ENCODE data around the gene LSM11. TPM values are rescaled to one million over a fixed set of nuclear protein-coding genes. Genes with fewer than 3 reads are reported as not detected.
A peak's percentile ranks its signal among the peaks of the same experiment; 100 is the strongest.
"Not testable (repeated sequence)": the region's sequence is repeated elsewhere in the genome, so short reads cannot be mapped to it uniquely, and the experiment has no call there.

LSM11 gene
- total RNA-seq = 1 to 10 TPM; 3.7 to 4.5 TPM
- 7.9 TPM for polyA plus RNA-seq (2013, experiment 1 of 2)
- 6.6 TPM for polyA plus RNA-seq (2013, experiment 2 of 2)
- long read RNA-seq, experiment 1, full-length matches to known transcripts = 1 of 3 reads
- long read RNA-seq, experiment 1, partial matches to known transcripts = 0 of 3 reads
- long read RNA-seq, experiment 1, other reads (novel, unspliced or antisense) = 2 of 3 reads
- long read RNA-seq, experiment 2, full-length matches to known transcripts = 2 of 3 reads
- long read RNA-seq, experiment 2, partial matches to known transcripts = 0 of 3 reads
- long read RNA-seq, experiment 2, other reads (novel, unspliced or antisense) = 1 of 3 reads
- long read RNA-seq, experiment 3, partial matches to known transcripts = 0 of 2 reads
- long read RNA-seq, experiment 3, other reads (novel, unspliced or antisense) = 2 of 2 reads
- long read RNA-seq, experiment 4 = 0 reads

- Mint-ChIP-seq H3K4me1 (peaks cover 6% of the 10 kb centered on the region), H3K36me3 (ENCODE audit: low read depth) (peaks cover 16% of the 10 kb centered on the region), H3K27ac (peak within 1 kb of the TSS; percentile 69), H3K27me3 (ENCODE audit: insufficient read depth) (peaks cover 19% of the 10 kb centered on the region), H3K9me3 (peaks cover 1% of the 10 kb centered on the region), H3K4me3 (peak within 1 kb of the TSS; percentile 78)
- peak; percentile 97 for DNase-seq
- TF ChIP-seq CTCF (conservative IDR thresholded peaks at IDR 0.05) = peak; percentile 100
- H3K27ac ChIP-seq (ENCODE audit: low read depth, low read length) = no peak within 1 kb of the TSS
- H3K4me1 ChIP-seq (ENCODE audit: control insufficient read depth, insufficient read depth, low read length) = no peaks in the 10 kb centered on the region
- H3K9ac ChIP-seq (ENCODE audit: extremely low read depth, low read length, poor library complexity, severe bottlenecking) = peak within 1 kb of the TSS; percentile 23
- H3K4me3 ChIP-seq (ENCODE audit: low read length) = peak within 1 kb of the TSS; percentile 81
- 2 to 3% methylated on average over 34 to 79 of the region's 79 CpGs for WGBS, 2 experiments (ENCODE audit: insufficient coverage in 1 of 2, insufficient read length in 1 of 2)
- peaks cover 19% of the 10 kb centered on the region for H3K36me3 ChIP-seq (ENCODE audit: control insufficient read depth, insufficient read depth, low read length)
- peaks cover 7% of the 10 kb centered on the region for H3K27me3 ChIP-seq (ENCODE audit: control insufficient read depth, insufficient read depth, low read length, poor library complexity, severe bottlenecking)
- H3K9me3 ChIP-seq (ENCODE audit: control insufficient read depth, low read length) = peaks cover 3% of the 10 kb centered on the region
These were observed at the start of gene LSM11 for GRCh38 chr5:157743163-157744050. TSS of gene LSM11 (plus strand) at chr5:157743712. CDS start at chr5:157743751, 39 bp downstream.

- H3K27ac Mint-ChIP-seq; DNase-seq; H3K4me3 Mint-ChIP-seq; H3K4me1 ChIP-seq (ENCODE audit: control insufficient read depth, insufficient read depth, low read length); H3K4me3 ChIP-seq (ENCODE audit: low read length); H3K4me1 Mint-ChIP-seq; H3K27me3 Mint-ChIP-seq (ENCODE audit: insufficient read depth); H3K36me3 Mint-ChIP-seq (ENCODE audit: low read depth); H3K27ac ChIP-seq (ENCODE audit: low read depth, low read length); H3K36me3 ChIP-seq (ENCODE audit: control insufficient read depth, insufficient read depth, low read length); H3K9ac ChIP-seq (ENCODE audit: extremely low read depth, low read length, poor library complexity, severe bottlenecking); H3K27me3 ChIP-seq (ENCODE audit: control insufficient read depth, insufficient read depth, low read length, poor library complexity, severe bottlenecking): not testable (repeated sequence)
- peaks cover 56% of the 10 kb centered on the region for H3K9me3 Mint-ChIP-seq
- 90 to 94% methylated on average over 22 to 25 of the region's 25 CpGs for WGBS, 2 experiments (ENCODE audit: insufficient coverage in 1 of 2, insufficient read length in 1 of 2)
- peaks cover 54% of the 10 kb centered on the region for H3K9me3 ChIP-seq (ENCODE audit: control insufficient read depth, low read length)
These were observed 49.7 kb upstream of the LSM11 start for GRCh38 chr5:157693816-157694215.

GRCh38 chr5:157696154-157696553, 47.4 kb upstream of the LSM11 start:
- H3K36me3 Mint-ChIP-seq (ENCODE audit: low read depth); H3K27me3 ChIP-seq (ENCODE audit: control insufficient read depth, insufficient read depth, low read length, poor library complexity, severe bottlenecking); H3K27ac Mint-ChIP-seq; H3K4me1 Mint-ChIP-seq; DNase-seq; H3K4me1 ChIP-seq (ENCODE audit: control insufficient read depth, insufficient read depth, low read length); H3K9ac ChIP-seq (ENCODE audit: extremely low read depth, low read length, poor library complexity, severe bottlenecking); H3K27ac ChIP-seq (ENCODE audit: low read depth, low read length); H3K27me3 Mint-ChIP-seq (ENCODE audit: insufficient read depth); H3K4me3 ChIP-seq (ENCODE audit: low read length); H3K36me3 ChIP-seq (ENCODE audit: control insufficient read depth, insufficient read depth, low read length); H3K4me3 Mint-ChIP-seq: not testable (repeated sequence)
- H3K9me3 ChIP-seq (ENCODE audit: control insufficient read depth, low read length) = peaks cover 77% of the 10 kb centered on the region
- H3K9me3 Mint-ChIP-seq = peaks cover 67% of the 10 kb centered on the region
- 97 to 100% methylated on average over 1 to 3 of the region's 3 CpGs for WGBS, 2 experiments (ENCODE audit: insufficient coverage in 1 of 2, insufficient read length in 1 of 2)

- not testable (repeated sequence) for H3K27ac ChIP-seq (ENCODE audit: low read depth, low read length); H3K27me3 ChIP-seq (ENCODE audit: control insufficient read depth, insufficient read depth, low read length, poor library complexity, severe bottlenecking); DNase-seq; H3K27ac Mint-ChIP-seq; H3K36me3 ChIP-seq (ENCODE audit: control insufficient read depth, insufficient read depth, low read length); H3K36me3 Mint-ChIP-seq (ENCODE audit: low read depth); H3K9ac ChIP-seq (ENCODE audit: extremely low read depth, low read length, poor library complexity, severe bottlenecking); H3K4me1 ChIP-seq (ENCODE audit: control insufficient read depth, insufficient read depth, low read length); H3K4me1 Mint-ChIP-seq; H3K4me3 Mint-ChIP-seq
- H3K27me3 Mint-ChIP-seq (ENCODE audit: insufficient read depth) = peaks cover 12% of the 10 kb centered on the region
- peaks cover 56% of the 10 kb centered on the region for H3K9me3 Mint-ChIP-seq
- 82 to 83% methylated on average over 4 of the region's 4 CpGs for WGBS, 2 experiments (ENCODE audit: insufficient coverage in 1 of 2, insufficient read length in 1 of 2)
- Histone ChIP-seq H3K9me3 (ENCODE audit: control insufficient read depth, low read length) (peaks cover 78% of the 10 kb centered on the region), H3K4me3 (ENCODE audit: low read length) (peak overlapping the region; percentile 12)
These were observed 44.8 kb upstream of the LSM11 start for GRCh38 chr5:157698674-157699073.

Measured in endodermal cell (in vitro differentiated cells).